Activated T-cell treated with anti-CD3 and anti-CD28 coated beads for 48 hours (primary cell): ENCODE results near the gene LDLR.
A peak's percentile ranks its signal among the peaks of the same experiment; 100 is the strongest.

Experiments used
- DNase-seq: peaks from one replicate; pipeline ENCODE4 v3.0.0-alpha.2; 2020; ENCODE audit warnings: low read depth

LDLR gene

DNA sequence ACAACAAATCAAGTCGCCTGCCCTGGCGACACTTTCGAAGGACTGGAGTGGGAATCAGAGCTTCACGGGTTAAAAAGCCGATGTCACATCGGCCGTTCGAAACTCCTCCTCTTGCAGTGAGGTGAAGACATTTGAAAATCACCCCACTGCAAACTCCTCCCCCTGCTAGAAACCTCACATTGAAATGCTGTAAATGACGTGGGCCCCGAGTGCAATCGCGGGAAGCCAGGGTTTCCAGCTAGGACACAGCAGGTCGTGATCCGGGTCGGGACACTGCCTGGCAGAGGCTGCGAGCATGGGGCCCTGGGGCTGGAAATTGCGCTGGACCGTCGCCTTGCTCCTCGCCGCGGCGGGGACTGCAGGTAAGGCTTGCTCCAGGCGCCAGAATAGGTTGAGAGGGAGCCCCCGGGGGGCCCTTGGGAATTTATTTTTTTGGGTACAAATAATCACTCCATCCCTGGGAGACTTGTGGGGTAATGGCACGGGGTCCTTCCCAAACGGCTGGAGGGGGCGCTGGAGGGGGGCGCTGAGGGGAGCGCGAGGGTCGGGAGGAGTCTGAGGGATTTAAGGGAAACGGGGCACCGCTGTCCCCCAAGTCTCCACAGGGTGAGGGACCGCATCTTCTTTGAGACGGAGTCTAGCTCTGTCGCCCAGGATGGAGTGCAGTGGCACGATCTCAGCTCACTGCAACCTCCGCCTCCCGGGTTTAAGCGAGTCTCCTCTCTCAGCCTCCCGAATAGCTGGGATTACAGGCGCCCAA lies at the start of gene LDLR:
LDLR (plus strand) TSS at position 210 of the 760 bp plus-strand sequence; CDS start at position 296, 86 bp downstream.
- peak; percentile 73 for DNase-seq

GRCh38 chr19:11041194-11041593 lies 48.1 kb upstream of the LDLR start:
- DNase-seq = no peak

- DNase-seq = no peak
Measured at GRCh38 chr19:11041966-11042627, 47.2 kb upstream of the LDLR start.

DNA sequence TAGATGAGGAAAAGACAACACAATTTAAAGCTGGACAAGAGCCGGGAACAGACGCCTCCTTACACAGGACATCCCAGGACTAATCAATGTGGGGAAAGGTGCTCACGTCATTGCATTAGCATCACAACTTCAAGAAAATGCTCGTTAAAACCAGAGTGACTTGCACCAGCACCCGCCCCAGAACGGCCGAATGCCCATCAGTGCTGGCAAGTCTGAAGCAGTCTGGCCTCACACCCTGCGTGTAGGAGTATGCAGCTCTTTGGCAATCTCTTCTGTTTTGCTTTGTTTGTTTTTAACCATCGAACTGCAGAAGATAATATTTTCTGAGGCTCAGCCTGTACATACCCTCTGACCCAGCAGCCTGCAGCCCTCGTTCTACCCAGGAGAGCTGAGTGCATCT lies 44.8 kb upstream of the LDLR start:
- DNase-seq = no peak

DNA sequence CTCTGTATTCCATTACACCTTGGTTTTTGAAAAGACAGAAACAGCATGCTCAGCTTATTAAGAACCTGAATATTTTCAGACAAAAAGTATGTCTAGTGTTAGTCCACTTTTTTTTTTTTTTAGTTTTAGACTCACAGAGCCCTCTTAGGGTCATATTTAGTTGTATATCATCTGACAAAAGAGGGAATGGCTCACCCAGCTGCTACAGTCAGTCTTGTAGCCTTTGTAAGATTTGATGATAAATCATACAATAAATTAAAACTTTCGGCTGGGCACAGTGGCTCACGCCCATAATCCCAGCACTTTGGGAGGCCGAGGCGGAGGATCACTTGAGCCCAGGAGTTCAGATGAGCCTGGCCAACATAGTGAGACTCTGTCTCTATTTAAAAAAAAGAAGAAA lies 43.7 kb upstream of the LDLR start:
- DNase-seq = no peak

- DNase-seq = no peak
Measured at GRCh38 chr19:11046605-11047354, 42.5 kb upstream of the LDLR start.

GRCh38 chr19:11047866-11048265 lies 41.4 kb upstream of the LDLR start:
- no peak for DNase-seq

DNA sequence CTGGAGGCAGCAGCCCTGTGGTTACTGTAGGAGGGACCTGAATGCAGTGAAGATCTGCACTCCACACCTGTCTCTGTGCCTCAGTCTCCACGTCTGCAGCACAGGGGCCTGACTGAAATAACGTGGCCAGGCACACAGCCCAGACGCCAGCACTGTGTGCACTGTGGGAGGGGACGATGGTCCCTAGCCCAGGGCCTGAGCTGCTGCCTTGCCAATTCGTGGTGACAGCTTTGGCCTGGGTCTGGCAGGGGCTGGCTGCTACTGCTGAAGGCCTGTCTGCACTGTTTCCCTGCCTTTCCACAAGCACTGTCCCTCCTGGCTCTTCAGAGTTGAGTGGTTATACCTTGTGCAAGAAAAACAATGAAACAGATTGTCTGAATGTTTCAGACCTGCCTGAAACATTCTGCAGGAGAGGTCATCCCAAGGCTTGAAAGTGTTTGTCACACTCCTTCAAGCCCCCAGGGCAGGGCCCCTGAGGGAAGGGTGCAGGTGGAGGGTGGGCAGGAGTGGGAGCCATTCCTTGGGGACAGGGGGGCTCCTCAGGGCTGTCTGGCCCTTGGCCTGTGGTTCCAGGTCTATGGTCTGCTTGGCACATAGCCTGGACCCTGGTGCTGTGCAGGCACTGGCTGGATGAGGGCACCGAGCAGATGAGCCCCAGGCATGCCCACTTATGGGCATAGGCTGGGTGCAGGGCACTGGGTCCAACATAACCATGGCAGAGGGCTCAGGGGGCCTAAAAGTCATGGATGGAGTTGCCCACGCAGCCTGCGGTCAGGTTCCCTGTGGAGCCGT lies 38.7 kb upstream of the LDLR start:
- DNase-seq = no peak

GRCh38 chr19:11053817-11054195 lies 35.5 kb upstream of the LDLR start:
- DNase-seq = no peak

- DNase-seq = no peak
Measured at GRCh38 chr19:11054200-11054599, 35.1 kb upstream of the LDLR start.

GRCh38 chr19:11054628-11055027 lies 34.6 kb upstream of the LDLR start:
- DNase-seq = no peak

- DNase-seq = no peak
Measured at GRCh38 chr19:11058246-11059030, 30.8 kb upstream of the LDLR start.

GRCh38 chr19:11059511-11060358 lies 29.5 kb upstream of the LDLR start:
- no peak for DNase-seq

- no peak for DNase-seq
Measured at GRCh38 chr19:11061952-11062351, 27.3 kb upstream of the LDLR start.

GRCh38 chr19:11063434-11063833 lies 25.8 kb upstream of the LDLR start:
- DNase-seq = no peak

DNA sequence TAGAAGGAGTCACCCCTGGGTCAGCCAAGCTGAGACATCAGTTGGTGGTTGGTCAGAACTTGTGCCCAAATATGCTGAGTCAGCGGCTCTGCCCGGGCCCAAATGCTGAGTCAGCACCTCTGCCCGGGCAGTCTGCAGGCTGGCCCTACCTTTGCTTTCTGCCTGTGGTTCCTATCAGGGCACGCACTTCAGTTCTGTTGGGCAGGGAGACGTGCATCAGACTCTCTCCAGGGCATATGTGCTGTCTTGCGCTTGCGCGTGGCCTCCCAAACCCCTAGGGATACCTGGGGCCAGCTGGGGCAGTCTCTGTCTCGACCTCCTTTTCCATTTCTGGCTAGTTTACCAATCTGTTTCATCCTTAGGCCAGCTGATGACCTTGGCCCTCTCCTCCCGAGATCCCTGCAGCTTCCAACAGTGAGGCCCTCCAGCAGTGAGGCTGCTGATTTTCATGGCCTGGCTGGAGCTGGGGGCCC lies 24.4 kb upstream of the LDLR start:
- no peak for DNase-seq

GRCh38 chr19:11066326-11066725 lies 22.9 kb upstream of the LDLR start:
- DNase-seq = no peak

DNA sequence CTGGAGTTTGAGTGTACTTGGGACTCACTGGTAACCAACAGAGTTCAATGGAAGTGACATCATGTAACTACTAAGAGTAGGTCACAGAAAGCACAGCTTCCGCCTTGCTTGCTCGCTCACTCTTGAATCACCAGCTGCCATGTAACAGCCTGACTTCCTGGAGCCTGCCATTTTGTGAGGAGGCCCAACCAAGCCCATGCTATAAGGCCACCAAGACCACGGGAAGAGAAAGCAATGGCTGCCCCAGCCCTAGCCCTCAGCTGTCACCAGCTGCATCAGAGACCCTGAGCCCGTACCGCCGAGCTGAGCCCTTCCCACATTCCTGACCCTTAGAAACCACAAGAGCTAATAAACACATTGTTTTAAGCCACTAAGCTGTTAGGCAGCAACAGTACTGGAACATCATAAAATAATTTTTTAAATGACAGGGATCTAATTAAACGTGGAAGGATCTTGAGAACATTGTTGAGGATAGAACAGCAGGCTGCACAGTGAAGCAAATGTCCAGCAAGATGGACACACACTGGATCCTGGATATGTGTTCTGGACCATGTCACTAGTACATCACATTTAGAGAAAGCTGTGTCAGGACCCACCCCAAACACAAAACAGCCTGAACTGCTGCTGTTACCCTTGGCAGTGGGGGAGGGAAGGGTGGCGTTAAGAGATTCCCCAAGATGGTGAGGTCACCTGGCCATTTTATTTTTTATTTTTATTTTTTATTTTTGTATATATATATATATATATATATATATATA lies 21.7 kb upstream of the LDLR start:
- no peak for DNase-seq

- DNase-seq = no peak
Measured at GRCh38 chr19:11069561-11069960, 19.7 kb upstream of the LDLR start.

GRCh38 chr19:11070123-11070522 lies 19.1 kb upstream of the LDLR start:
- no peak for DNase-seq
